Suprapubic skin (tissue), 4 donors: ENCODE measurements around the gene LRPAP1.

Source experiments
- CTCF ChIP-seq, 2 donors: fragments of 200-600 bp in 1 of 2; fragments of 450-650 bp in 1 of 2; sonication (generic) in 1 of 2; IDR thresholded peaks; one replicate each; pipeline ENCODE4 v1.5.1; 2016 to 2019; ENCODE audit warnings: antibody characterized with exemption in 2 of 2, mild to moderate bottlenecking in 1 of 2, moderate library complexity in 1 of 2
- EP300 ChIP-seq: sonication (generic); formaldehyde crosslinking; IDR thresholded peaks from one replicate; pipeline ENCODE4 v1.6.1; 2017; ENCODE audit warnings: antibody characterized with exemption
- POLR2A ChIP-seq, 2 donors: fragments of 450-650 bp; IDR thresholded peaks; one replicate each; pipeline ENCODE4 v1.6.1; 2017; ENCODE audit warnings: antibody characterized with exemption in 2 of 2, mild to moderate bottlenecking in 2 of 2, moderate library complexity in 2 of 2
- POLR2AphosphoS5 ChIP-seq, 3 donors: sonication (generic); formaldehyde crosslinking; IDR thresholded peaks; one replicate each; pipeline ENCODE4 v1.6.1; 2017; ENCODE audit warnings: antibody characterized with exemption in 3 of 3

GRCh38 chr4:3497095-3497494, 35.1 kb downstream of the LRPAP1 start:
- TF ChIP-seq CTCF (IDR thresholded peaks at IDR 0.05) (no peak), POLR2A (IDR thresholded peaks at IDR 0.05) (no peak), EP300 (no peak), POLR2AphosphoS5 (IDR thresholded peaks at IDR 0.05) (no peak)
